ENCODE data around the gene ABHD6.
"Not testable (repeated sequence)": the region's sequence is repeated elsewhere in the genome, so short reads cannot be mapped to it uniquely, and the experiment has no call there.

Gene ABHD6

GRCh38 chr3:58334013-58334321 is 96.4 kb downstream of the ABHD6 start:
- intact Hi-C loops (cut with DNase I), result loop anchor here (2.0 to 10.0 kb wide), 2 partner anchors 51 to 159 kb away; partner anchors contain the start of gene KCTD6

GRCh38 chr3:58334506-58334884 is 96.9 kb downstream of the ABHD6 start:
- intact Hi-C loops (cut with DNase I), result loop anchor here (2.0 to 10.0 kb wide), 2 partner anchors 50 to 158 kb away; partner anchors contain the start of gene KCTD6
- DNase-seq, result no peak

More at GRCh38 chr3:58334013-58334321, 96.4 kb downstream of the ABHD6 start:
- peak in 1 of 10 donors; percentile 32 for DNase-seq

- intact Hi-C loops (cut with DNase I), result loop anchor here (2.0 to 10.0 kb wide), 2 partner anchors 49 to 157 kb away; partner anchors contain the start of gene KCTD6
- DNase-seq, result no peak
These were observed 98.0 kb downstream of the ABHD6 start for GRCh38 chr3:58335652-58335947.

GRCh38 chr3:58336135-58336882 is 98.7 kb downstream of the ABHD6 start:
- no peak for DNase-seq
- intact Hi-C loops (cut with DNase I), result loop anchor here (10.0 kb wide), 1 partner anchor 48 kb away; no protein-coding TSS in a partner anchor

- no peak for DNase-seq
- intact Hi-C loops (cut with DNase I), result loop anchor here (10.0 kb wide), 1 partner anchor 48 kb away; no protein-coding TSS in a partner anchor
These were observed 99.6 kb downstream of the ABHD6 start for GRCh38 chr3:58337190-58337589.

- DNase-seq, result not testable (repeated sequence)
- intact Hi-C loops (cut with DNase I), result loop anchor here (10.0 kb wide), 1 partner anchor 46 kb away; no protein-coding TSS in a partner anchor
These were observed 101.6 kb downstream of the ABHD6 start for GRCh38 chr3:58339146-58339545.

GRCh38 chr3:58340594-58341244 is 103.1 kb downstream of the ABHD6 start:
- DNase-seq, result no peak
- intact Hi-C loops (cut with DNase I), result no loop called here

- DNase-seq, result no peak
- intact Hi-C loops (cut with DNase I), result no loop called here
These were observed 103.8 kb downstream of the ABHD6 start for GRCh38 chr3:58341376-58341775.

- peak in 3 of 10 donors; percentile 21 to 84 (median 42) for DNase-seq
- intact Hi-C loops (cut with DNase I), result no loop called here
These were observed 105.1 kb downstream of the ABHD6 start for GRCh38 chr3:58342676-58343075.
